ENCODE measurements around the gene SLK.

SLK gene

DNA sequence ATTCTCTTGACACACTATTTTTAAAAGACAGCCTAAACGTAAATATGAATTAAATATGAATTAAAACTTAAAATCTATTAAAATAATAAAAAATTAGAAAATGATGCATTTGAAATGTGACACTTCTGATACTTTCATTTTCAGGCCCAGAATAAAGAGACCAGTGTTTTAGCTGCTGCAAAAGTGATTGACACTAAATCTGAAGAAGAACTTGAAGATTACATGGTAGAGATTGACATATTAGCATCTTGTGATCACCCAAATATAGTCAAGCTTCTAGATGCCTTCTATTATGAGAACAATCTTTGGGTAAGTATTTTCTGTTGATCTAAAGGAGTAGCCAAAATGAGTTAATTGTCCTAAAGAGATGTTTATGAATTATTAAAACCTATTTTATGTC is 23.6 kb downstream of the SLK start:
- TF ChIP-seq, protein P1, sequence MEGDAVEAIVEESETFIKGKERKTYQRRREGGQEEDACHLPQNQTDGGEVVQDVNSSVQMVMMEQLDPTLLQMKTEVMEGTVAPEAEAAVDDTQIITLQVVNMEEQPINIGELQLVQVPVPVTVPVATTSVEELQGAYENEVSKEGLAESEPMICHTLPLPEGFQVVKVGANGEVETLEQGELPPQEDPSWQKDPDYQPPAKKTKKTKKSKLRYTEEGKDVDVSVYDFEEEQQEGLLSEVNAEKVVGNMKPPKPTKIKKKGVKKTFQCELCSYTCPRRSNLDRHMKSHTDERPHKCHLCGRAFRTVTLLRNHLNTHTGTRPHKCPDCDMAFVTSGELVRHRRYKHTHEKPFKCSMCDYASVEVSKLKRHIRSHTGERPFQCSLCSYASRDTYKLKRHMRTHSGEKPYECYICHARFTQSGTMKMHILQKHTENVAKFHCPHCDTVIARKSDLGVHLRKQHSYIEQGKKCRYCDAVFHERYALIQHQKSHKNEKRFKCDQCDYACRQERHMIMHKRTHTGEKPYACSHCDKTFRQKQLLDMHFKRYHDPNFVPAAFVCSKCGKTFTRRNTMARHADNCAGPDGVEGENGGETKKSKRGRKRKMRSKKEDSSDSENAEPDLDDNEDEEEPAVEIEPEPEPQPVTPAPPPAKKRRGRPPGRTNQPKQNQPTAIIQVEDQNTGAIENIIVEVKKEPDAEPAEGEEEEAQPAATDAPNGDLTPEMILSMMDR (IDR thresholded peaks at IDR 0.05; ENCODE audit: extremely low read depth, insufficient read depth, missing control alignments) = no peak
- in situ Hi-C loops (cut with MboI; ENCODE audit: low pct_unique_long_range_greater_than_20kb, low sequenced_read_pairs, unreplicated experiment) = no loop called here
- DNase-seq (ENCODE audit: low spot score) = no peak

DNA sequence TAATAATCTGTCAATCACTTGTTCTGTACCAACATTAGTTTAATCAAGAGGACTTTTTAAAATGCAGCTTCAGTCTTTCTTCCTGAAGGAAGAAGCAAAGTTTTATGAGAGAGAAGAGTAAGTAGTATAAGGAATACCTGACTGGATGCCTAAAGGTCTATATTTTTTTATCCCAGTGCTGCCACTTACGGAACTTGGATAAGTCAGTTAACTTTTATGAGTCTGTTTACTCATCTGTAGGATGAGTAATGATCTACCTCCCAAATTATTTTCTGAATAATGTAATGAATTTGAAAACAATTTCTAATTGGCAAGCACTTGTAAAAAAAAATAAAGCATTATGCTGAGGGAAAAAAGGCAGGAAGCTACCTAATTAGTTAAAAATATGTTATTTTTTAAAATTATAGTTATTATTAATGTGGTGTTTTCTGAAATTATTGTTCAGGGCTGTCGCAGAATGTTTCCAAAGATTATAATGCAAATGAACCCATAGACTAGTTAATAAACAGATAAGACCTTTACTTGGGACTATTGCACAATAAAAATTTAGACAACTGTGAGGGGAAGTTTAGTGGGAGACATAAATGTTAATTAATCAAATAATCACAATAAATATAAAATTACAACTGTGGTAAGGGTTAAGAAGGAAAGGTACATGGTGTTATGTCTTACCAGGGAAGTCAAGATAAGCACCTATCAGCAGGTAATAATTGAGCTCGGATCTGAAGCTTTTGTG is 24.6 kb downstream of the SLK start:
- in situ Hi-C loops (cut with MboI; ENCODE audit: low pct_unique_long_range_greater_than_20kb, low sequenced_read_pairs, unreplicated experiment) = no loop called here
- DNase-seq (ENCODE audit: low spot score) = no peak
- TF ChIP-seq, protein P1 (IDR thresholded peaks at IDR 0.05; ENCODE audit: extremely low read depth, insufficient read depth, missing control alignments) = no peak

DNA sequence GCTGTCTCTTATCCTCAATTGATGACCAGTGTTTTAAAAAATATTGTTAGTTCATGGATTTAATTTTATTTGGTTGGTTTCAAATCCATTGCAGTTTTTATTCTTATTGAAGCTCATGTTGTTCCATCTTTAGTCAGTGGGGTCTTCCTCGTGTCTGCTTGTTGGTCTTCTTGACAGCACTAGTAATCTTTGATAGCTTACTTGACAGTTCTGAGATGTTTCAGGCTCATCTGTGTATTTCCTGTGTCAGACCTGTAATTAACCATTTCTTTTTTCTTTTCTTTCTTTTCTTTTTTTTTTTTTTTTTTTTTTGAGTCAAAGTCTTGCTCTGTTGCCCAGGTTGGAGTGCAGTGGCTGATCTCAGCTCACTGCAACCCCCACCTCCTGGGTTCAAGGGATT is 28.2 kb downstream of the SLK start:
- in situ Hi-C loops (cut with MboI; ENCODE audit: low pct_unique_long_range_greater_than_20kb, low sequenced_read_pairs, unreplicated experiment) = no loop called here
- DNase-seq (ENCODE audit: low spot score) = no peak
- TF ChIP-seq, protein P1 (IDR thresholded peaks at IDR 0.05; ENCODE audit: extremely low read depth, insufficient read depth, missing control alignments) = no peak

DNA sequence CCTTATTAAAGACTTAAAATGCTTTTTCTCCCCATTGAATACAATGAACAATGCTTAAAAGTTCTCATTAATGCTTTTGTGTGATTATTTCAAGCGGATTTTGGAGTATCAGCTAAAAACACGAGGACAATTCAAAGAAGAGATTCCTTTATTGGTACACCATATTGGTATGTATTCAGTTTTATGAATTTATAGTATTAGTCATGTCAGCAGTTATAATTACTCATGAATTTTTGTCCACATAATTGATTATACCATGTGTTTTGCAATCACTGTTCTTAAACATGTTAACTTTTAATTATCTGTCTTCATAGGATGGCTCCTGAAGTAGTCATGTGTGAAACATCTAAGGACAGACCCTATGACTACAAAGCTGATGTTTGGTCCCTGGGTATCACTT is 31.9 kb downstream of the SLK start:
- in situ Hi-C loops (cut with MboI; ENCODE audit: low pct_unique_long_range_greater_than_20kb, low sequenced_read_pairs, unreplicated experiment) = no loop called here
- no peak for DNase-seq (ENCODE audit: low spot score)
- TF ChIP-seq, protein P1 (IDR thresholded peaks at IDR 0.05; ENCODE audit: extremely low read depth, insufficient read depth, missing control alignments) = no peak

DNA sequence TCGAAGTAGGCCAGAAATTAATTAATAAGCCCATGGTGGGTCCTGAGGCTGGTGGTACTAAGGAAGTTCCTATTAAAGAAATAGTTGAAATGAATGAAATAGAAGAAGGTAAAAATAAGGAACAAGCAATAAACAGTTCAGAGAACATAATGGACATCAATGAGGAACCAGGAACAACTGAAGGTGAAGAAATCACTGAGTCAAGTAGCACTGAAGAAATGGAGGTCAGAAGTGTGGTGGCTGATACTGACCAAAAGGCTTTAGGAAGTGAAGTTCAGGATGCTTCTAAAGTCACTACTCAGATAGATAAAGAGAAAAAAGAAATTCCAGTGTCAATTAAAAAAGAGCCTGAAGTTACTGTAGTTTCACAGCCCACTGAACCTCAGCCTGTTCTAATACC is 36.0 kb downstream of the SLK start:
- DNase-seq (ENCODE audit: low spot score) = no peak
- in situ Hi-C loops (cut with MboI; ENCODE audit: low pct_unique_long_range_greater_than_20kb, low sequenced_read_pairs, unreplicated experiment) = no loop called here
- TF ChIP-seq, protein P1 (IDR thresholded peaks at IDR 0.05; ENCODE audit: extremely low read depth, insufficient read depth, missing control alignments) = no peak

DNA sequence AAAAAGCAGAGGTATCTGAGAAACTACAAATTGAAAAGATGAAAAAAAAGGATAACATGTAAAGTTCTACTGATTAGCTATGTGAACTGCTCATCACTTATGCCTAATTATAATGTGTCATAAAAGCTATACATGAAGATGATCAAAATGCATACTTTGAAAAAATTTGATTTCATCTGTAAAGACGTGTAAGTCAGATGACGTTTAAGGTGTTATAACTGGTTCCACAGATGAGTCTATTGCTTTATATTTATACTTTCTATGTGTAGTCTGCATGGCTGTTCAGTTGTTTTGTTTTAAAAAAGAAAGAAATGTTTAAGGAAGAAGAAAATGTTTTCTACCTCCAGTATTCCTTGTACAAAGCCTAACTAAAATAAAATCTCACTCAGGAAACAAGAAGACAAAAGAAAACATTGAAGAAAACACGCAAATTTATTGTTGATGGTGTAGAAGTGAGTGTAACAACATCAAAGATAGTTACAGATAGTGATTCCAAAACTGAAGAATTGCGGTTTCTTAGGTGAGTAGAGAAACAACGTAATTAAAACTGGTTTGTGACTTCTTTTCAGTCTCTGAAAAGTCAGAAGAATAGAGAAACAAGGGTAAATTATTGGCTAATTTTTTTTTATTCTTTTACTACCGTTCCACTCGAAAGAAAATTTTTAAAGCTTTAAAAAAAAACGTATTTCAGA is 38.4 kb downstream of the SLK start:
- TF ChIP-seq, protein P1 (IDR thresholded peaks at IDR 0.05; ENCODE audit: extremely low read depth, insufficient read depth, missing control alignments) = no peak
- no peak for DNase-seq (ENCODE audit: low spot score)
- in situ Hi-C loops (cut with MboI; ENCODE audit: low pct_unique_long_range_greater_than_20kb, low sequenced_read_pairs, unreplicated experiment) = no loop called here
